ENCODE measurements around the gene F2R.

Gene F2R

DNA sequence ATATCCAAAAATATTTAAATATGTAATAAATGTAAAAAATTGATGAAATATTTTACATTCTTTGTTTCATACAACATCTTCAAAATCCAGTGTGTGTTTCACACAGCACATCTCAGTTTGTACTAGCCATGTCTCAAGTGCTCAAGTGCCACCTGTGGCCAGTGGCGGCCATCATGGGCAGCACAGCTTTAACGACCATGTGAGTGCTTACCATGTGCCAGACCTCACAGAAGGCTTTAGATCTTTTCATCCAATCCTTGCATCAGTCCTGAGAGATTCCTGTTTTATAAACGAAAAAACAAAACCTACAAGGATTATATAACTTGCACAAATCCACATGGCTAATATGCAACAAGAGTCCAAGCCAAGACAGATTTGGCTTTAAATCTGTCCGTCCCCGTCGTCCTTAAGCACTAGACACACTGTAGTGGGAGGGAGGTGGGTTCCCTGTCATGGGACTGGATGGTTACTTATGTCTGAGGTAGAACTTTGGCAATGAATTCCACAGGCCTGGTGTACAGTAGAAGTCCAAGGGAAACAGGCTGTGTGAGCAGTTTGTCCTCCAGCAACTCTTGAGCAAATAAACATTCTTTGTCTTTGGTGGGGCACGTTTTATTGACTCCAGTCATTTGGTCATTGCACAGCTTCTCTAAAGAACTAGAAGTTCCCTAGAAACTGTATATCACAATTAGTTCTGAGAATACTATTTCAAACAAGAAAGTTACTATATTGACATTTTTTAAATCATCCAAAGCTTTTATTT, 25.0 kb upstream of the F2R start:
- peak; percentile 64 for DNase-seq

DNA sequence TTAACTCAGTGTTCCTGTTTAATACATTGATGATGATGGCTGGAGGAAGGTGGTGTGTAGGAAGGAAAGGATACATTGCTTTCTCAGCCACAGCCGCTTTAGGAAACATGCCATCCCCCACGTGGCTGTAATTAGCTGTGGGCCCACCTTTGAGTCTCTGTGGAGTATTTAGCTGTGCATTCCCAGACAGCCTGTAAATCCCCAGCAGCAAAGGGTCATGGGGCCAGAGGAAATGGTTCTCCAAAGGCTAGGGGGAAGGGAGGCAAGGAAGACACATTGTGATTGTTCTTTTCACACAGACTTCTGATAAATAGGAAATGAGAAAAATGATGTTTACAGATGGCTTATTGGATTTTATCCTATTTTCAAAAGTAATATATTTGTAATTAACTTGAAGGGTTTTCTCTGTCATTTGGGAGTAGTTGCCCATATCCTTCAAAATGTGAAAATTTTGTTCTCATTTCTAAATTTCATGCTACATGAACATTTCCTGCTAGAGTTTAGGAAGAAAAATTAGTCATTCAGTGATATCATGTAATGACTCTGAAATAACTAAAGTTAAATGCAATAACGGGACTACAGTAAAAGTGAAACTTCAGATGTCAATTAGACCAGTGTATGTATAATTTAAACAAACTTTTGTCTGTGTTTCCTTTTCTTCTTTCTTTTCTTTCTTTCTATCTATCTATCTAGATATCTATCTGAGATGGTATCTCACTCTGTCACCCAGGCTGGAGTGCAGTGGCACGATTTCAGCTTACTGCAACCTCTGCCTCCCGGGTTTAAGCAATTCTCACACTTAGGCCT, 24.3 kb upstream of the F2R start:
- peak; percentile 68 for DNase-seq

DNA sequence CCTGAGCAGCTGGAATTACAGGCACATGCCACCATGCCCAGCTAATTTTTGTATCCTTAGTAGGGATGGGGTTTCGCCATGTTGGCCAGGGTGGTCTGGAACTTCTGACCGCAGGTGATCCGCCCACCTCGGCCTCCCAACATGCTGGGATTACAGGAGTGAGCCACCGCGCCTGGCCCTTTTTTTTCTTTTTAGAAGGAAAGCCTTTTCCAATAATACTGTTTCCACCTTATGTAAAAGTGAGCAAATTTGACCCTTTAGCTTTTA, 23.7 kb upstream of the F2R start:
- DNase-seq, result no peak

DNA sequence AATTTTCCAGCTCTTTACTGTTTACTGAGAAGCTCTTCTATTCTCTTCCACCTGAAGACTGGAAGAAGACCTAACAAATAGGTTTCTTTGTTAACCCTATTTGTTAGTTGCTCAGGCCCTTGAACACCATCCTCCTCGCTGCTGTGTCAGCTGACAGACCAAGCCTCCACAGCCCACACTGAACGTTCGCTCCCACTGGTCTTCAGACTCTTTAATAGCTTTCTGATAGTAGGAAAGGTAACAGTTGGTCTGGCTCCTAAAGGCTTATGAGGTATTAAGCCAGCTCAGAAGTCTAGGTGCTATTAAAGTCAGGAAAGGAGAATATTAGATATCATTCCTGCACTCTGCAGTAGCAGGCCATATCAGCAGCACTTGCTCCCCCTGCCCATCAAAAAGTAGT, 23.3 kb upstream of the F2R start:
- DNase-seq, result no peak

DNA sequence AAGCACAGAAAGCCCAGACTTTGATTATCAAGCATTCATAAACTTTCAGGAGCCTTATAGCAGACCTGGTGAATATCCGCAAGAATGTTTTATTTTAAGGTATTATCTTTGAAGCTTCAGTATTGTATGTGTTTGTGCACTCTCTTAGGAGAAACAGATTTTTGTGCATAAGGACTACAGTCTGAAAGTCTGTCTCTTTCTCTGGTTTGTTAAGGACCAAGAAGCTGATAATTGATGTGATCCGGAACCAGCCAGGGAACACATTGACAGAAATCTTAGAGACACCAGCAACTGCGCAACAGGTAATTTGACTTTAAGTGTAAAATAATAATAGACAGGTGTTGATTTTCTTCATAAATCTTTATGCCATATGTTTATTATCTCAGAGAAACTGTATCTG, 22.8 kb upstream of the F2R start:
- DNase-seq, result no peak

DNA sequence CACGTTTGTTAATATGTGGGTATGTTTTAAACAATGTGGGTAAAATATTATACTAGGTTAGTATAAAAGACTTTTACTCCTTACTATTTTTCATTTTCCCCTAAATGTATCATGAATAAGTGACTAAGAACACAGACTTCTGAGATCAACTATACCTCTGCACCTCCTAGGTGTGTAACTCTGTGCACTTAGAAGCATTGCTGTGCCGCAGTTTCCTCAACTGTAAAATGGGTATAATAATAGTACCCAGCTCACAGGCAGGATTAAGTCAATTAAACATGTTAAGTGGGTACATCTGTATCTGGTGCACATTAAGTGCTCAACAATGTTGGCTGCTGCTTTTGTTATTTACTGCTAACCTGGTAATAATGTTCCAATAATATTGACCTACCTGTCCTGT, 21.6 kb upstream of the F2R start:
- DNase-seq, result no peak

DNA sequence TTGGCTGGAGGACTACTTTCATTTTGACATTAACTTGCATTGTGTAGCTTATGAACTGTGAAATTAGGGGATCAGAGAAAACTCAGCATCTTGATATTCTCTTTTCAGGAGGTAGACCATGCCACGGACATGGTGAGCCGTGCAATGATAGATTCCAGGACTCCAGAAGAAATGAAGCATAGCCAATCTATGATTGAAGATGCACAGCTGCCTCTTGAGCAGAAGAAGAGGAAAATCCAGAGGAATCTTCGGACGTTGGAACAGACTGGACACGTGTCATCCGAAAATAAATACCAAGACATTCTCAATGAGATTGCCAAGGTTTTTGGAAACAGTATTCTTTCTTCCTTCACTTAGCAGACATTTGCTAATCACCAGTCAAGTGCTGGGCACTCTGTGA, 20.6 kb upstream of the F2R start:
- DNase-seq, result no peak

DNA sequence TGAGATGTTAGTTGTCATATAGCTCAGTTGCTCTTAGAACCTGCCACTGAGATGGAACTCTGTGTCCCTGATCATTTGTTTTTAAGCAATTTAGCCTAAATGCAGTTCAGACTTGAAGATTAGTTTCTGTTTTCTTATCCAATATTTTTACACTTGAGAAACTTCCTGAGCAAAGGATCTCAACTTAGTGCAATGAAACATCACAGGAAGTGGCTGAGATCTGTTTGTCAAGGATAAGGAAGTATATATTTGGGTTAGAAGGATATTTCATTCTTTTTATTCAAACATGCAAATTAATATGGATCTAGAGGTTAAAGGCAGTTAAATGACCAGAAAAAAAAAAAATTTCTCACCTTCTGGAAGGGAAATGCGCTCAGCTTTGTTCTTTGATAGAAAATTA, 19.7 kb upstream of the F2R start:
- no peak for DNase-seq

DNA sequence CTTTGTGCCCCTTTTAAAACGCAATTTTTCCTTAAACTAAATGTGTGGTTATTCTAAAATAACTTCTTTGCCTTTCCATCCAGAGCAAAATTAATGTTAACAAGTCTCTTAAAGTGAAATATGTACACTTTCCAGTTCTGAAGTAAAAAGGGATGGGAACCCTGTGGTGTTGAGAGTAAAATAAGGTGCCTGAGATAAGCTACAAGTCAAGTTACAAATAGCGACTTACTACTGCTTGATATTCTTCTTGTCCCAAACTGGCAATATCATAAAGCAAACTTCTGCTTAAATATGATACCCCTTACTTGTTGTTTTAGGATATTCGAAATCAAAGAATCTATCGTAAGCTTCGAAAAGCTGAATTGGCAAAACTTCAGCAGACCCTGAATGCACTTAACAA, 18.3 kb upstream of the F2R start:
- no peak for DNase-seq

DNA sequence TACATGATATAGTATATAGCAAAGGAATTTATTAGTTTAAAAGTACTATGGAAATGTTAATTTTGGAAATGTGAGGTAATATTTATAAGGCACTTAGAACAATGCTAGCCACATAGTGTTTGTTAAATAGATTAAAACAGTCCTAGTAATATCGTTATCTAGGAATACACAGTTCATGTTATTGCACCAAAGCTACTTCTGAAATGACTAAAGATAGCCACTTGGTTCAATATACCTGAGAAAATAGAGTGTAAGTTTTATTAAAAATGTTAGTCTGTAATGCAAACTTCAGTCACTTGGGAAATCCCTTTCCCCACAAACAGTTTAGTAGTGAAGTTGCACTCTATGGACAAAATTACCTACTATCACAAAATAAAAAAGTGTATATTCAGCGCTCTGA, 15.4 kb upstream of the F2R start:
- no peak for DNase-seq

DNA sequence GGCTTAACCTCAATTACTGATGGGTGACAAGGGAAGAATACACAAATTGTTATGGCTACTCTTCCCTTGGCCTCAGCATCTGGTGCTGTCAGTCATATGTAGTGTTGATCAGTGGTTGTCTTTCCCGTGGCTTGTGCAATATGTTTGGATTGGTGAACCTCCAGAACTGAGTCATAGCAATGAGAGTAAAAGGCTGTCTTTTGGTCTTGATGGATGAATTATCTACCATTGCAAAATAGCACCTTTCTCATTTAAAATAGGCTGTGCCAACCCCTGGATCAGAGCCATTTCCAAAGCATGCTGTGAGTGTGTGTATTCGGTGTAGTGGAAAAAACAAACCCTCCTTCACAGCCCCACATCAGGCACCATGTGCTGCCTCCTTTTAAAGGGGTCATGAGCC, 14.6 kb upstream of the F2R start:
- peak; percentile 74 for DNase-seq

DNA sequence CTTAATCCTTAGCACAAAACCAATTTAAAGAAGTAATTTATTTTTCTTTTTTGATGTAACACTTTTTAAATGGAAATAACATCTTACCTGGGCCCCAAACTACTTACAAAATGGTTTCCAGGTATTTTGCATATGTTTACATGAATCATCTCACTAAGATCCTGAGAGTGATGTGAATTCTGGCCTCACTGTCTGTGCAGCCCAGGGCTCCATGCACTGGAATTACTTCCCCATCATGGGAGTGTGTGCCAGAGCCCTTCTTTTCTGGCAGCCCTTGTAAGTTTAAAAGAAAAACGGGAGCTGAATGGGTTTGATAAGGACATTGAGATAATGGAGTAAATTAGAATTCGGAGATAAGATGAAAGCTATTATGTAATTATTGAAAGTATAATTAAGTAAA, 12.2 kb upstream of the F2R start:
- no peak for DNase-seq

DNA sequence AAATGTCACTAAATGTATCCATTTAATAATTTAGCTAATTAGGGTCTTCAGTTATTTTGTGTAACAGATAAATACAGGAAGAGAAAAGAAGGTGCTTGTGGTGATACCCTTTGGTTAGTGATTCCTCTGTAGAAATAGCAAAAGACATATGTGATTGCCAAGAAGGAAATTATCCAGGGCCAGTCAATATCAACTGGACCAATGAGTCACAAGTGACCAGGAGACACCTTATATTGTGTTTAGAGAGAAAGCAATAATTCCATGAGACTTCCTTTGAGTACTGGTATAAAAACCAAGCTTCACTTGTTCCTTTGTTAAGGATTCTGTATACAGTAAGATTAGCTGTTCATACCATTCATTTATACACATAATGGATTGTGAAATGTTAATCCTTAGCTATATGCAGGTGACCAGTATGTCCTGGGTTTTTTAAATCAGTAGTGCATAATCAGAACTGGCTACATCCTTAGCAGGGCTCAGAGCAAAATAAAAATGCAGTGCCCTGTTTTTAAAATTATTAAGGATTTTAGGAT, 11.7 kb upstream of the F2R start:
- no peak for DNase-seq

DNA sequence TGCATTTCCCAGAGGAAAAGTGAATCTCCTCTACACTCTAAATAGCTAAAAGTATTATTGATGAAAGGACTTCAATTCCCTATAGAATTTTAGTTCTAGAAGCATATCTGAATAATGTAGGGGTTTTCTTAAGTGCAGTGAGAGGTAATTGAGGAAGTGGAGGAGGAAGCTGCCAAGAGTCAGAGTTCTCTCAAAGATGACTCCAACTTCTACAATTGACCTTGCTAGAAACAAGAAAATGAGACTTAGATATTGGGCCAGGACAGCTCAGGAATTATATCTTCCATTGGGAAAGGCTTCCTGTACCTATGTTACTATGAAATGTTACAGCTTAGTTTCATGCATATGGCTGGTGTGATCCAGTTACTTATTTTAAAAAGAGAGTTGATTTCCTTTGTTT, 10.4 kb upstream of the F2R start:
- no peak for DNase-seq

DNA sequence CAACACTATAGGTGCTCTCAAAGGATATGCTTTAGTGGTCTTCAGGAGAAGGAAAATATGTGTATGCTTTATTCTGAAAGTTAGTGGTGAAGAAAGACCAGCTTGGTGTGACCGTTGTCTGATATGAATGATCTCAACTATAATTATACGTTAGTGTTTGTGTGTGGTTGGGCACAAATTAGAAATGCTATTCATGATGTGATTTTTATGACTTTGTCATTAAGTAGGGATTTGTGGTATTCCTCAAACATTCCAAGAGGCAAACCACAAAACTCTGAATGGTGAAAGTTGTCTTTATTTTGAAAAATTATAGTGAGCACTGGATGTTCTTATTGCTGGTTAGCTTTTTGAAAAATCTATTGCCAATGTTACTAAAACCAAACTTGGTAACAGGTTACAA, 6.2 kb upstream of the F2R start:
- peak; percentile 80 for DNase-seq

DNA sequence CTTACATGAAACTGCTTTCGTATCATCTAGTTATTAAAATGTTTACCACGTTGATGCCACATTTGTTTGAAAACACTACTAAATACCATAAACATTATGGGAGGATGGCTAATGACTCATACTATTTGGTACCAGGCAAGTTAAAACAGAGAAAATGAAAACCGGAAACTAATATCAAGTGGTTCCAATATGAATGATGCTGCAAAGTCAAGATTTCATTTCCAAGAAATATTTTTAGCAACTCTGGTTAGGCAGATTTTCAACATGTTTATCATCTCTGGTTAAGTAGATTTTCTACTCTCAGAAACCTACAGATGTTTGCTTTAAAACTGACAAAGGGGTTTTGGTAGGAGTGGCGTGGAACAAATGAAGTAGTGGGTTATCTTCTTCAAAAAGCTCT, 4.9 kb upstream of the F2R start:
- no peak for DNase-seq

DNA sequence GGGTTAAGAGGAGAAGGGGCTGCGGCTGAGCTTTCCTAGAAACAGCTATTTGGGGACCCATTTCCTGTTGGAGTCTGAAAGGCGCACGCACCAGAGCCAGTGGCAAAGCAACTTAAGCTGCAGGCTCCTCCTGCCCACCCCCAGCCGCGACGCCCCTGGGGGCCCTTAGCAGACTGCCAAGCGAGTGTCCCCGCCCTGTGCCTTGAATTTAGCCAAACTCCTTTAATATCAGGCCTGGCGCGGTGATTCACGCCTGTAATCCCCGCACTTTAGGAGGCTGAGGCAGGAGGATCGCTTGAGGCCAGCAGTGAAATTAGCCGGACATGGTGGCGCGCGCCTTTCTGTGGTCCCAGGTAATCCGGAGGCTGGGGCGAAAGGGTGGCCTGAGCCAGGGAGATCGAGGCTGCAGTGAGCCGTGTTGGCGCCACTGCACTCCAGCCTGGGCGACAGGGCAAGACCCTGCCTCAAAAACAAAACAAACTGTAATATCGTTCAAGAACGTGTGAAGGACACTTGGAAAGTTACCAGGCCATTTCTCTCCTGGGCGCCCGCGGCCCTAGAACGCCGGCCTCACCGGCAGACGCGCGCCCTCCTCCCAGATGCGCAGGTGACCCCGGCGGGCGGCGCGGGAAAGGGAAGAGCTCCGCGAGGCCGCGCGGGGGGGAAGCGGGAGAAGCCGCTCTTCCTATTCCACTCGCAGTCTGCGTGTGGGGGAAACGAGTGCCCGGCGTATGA, 1.0 kb upstream of the F2R start:
- no peak for DNase-seq

DNA sequence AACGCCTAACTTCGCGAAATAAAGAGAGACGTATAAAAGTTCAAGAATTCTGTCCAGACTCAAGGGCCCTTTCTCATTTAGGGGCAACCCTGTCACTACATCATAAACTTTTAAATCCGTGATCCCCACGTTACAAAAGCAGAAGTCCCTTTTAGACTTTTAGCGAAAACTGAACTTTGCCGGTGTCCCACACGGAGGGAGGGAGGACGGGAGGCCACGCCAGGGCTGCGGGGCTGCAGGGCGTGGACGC, 515 bp upstream of the F2R start:
- DNase-seq, result no peak

DNA sequence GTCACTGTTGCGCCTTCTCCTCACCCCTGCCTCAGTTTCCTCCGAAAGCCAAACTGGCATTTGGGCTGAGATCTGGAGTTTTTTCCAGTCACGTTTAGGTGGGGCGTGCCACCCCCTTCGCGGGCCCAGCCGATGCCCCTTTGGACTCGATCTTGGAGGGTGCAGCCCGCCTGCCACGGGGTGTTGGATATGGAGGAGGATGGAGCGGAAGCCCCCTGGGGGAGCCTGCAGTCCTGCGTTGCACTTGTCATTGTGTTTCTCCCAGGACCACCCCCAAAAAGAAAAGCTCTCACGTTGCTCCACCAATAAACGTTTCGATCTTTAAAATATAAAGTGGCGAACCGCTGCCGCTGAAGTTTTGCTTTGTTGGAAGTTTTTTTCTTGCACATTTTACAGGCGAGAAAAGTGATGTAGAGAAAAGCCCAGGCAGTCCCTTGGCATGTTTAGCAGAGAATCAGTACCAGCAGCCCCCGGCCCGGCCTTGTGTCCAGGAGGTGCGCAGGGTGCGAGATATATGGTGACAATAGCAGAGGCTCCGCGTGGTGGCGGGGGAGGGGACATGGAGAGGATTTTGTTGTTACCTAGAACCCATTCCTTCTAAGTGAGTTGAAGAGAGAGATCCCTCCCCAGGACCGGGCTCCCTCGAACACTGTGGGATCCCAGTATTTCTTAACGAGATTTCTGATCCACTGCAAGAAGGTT, 681 bp downstream of the F2R start:
- DNase-seq, result no peak

DNA sequence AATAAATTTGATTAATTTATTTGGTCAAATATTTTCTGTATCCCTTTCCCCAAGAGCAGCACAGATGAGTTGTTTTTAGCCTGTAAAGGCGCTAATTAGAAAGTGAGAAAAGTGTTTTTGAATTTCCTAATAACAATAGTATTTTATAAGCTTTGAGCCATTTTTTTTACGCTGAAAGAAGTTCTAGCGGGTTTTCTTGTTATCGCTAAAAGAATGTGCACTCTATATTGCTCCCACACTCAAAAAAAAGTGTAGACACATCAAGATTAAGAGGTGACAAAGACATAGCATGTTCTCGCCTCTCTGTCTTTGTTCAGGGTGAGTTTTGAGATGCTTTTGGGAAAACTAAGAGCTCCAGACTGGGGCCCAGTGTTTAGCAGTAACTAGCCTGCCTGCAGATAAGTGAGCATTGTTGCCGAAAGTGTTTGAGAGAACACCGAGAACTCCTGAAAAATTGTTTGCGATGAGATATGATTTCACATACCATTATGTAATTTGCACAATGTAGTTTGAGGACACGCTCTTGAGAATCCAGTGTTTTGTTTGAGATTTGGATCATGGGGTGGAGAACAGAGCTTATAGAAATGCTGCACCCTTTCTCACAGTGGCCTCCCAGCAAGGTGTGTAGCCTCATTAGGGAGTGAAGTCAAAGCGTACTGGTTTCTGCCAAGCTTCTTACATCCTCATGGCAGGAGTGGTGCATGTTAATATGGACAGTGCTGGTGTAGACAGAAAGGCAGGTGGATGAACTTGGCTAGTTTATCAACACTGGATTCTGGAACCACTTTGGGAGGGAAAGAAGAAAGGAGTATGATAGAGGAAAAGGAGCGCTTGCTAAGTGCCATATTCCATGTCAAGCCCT, 1.5 kb downstream of the F2R start:
- DNase-seq, result no peak

DNA sequence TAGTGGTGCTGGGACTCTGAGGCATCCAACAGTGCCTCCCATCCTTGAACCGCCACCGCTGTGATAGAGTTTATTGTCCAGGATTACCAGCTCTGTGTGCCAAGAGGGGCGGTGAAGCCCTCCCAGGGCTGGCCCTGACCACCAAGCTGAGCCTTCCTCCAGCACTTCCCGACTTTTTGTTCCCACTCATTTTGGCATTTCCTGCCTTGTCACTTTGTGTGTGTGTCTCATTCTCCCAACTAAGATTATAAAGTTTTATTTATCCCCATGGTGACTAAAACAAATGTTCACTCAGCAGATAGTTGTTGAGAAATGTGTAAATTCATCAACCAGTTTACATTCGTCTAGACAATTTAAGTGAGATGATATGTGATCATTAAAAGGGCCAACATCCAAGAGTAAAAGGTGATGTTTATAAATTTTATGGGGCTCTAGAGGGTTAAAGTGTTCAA, 2.5 kb downstream of the F2R start:
- DNase-seq, result peak; percentile 72

DNA sequence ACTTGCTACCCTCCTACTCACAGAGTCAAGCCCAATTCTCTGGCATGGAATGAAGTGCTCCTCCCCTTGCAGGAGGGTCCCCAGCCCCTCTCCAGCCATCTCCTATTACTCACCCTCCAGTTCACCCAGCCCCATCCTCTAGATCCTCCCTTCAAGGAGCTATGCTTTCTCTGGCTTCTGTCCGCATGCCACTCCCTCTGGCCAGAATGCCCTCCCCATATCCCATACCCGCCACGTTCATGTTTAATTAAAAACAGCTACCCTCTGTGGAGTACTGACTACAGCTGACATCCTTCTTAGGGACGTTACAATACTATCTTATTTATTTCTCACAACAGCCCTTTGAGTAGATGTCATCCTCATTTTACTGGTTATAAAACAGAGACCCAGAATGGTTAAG, 3.0 kb downstream of the F2R start:
- DNase-seq, result no peak
